Endothelial cell of umbilical vein (primary cell): ENCODE measurements around the gene PAGR1.

Source experiments
- POLR2A ChIP-seq: IDR thresholded peaks from 2 replicates; pipeline ENCODE4 v1.6.1; 2012; ENCODE audit warnings: low read depth, mild to moderate bottlenecking, control low read depth, low read length
- TF ChIP-seq, protein P1 (sequence below), 2 donors: IDR thresholded peaks; 1 replicate in 1 of 2; 2 replicates in 1 of 2; pipeline ENCODE4 v1.5.1; 2011; ENCODE audit warnings: low read length in 2 of 2, mild to moderate bottlenecking in 2 of 2, moderate library complexity in 2 of 2, control low read depth in 1 of 2, inconsistent platforms in 1 of 2, low read depth in 1 of 2; ENCODE audit not compliant: insufficient read depth in 1 of 2; ENCODE audit errors: extremely low read depth in 1 of 2

DNA sequence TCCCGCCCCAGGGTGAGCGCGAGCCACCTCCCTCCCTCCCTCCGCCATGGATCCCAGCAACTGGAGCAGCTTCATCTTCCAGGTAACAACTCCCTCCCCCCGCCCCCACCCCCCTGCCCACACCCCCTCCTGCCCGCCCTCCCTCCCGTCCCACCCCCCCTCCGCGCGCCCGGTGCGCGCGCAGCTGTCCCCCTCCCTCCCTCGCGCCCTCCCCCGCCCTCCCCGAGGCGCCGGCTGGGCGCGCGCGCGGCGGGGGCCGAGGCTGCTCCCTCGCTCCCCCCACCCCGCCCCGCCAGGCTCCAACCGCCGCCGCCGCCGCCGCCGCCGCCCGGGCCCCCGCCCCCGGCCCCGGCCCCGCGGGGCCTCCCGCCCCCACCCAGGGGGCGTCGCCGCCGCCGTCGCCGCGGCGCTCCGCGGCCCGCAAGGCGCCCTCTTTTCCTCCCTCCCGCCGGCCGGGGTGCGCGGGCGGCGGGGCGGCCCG, 9.8 kb upstream of the PAGR1 start, which contains the start of gene MAZ:
- no peak for TF ChIP-seq POLR2A
- TF ChIP-seq, protein P1, sequence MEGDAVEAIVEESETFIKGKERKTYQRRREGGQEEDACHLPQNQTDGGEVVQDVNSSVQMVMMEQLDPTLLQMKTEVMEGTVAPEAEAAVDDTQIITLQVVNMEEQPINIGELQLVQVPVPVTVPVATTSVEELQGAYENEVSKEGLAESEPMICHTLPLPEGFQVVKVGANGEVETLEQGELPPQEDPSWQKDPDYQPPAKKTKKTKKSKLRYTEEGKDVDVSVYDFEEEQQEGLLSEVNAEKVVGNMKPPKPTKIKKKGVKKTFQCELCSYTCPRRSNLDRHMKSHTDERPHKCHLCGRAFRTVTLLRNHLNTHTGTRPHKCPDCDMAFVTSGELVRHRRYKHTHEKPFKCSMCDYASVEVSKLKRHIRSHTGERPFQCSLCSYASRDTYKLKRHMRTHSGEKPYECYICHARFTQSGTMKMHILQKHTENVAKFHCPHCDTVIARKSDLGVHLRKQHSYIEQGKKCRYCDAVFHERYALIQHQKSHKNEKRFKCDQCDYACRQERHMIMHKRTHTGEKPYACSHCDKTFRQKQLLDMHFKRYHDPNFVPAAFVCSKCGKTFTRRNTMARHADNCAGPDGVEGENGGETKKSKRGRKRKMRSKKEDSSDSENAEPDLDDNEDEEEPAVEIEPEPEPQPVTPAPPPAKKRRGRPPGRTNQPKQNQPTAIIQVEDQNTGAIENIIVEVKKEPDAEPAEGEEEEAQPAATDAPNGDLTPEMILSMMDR (IDR thresholded peaks at IDR 0.05; ENCODE audit: extremely low read depth in 1 of 2, insufficient read depth in 1 of 2, low read depth in 1 of 2, low read length in 2 of 2): no peak
